Activated CD8-positive, alpha-beta T cell treated with anti-CD3 and anti-CD28 coated beads for 36 hours (primary cell): ENCODE results near the gene ZNF562. TPM values are rescaled to one million over a fixed set of nuclear protein-coding genes. Genes with fewer than 3 reads are reported as not detected.
A peak's percentile ranks its signal among the peaks of the same experiment; 100 is the strongest.

Source experiments
- ATAC-seq: fragments of 200-7000 bp; cut with Tn5 transposase; one replicate; pipeline ENCODE4 v1.10.0; 2021; ENCODE audit warnings: mild to moderate bottlenecking, moderate library complexity
- CTCF ChIA-PET: fragments of 350-600 bp; sonication (Branson Sonifier 250); formaldehyde crosslinking; loops from one replicate; lab custom pipeline; 2021; ENCODE audit warnings: antibody characterized with exemption; lab: Charles Lee
- POLR2A ChIA-PET: fragments of 350-600 bp; sonication (Branson Sonifier 250); formaldehyde crosslinking; loops from one replicate; lab custom pipeline; 2021; ENCODE audit warnings: antibody characterized with exemption; lab: Charles Lee
- DNase-seq: peaks from one replicate; pipeline ENCODE4 v3.0.0-alpha.2; 2020
- H3K27ac Mint-ChIP-seq: one replicate; pipeline ENCODE4 v1.8.0; 2021; ENCODE audit warnings: mild to moderate bottlenecking, mixed read lengths
- H3K27me3 Mint-ChIP-seq: one replicate; pipeline ENCODE4 v1.8.0; 2021; ENCODE audit warnings: mixed read lengths
- H3K36me3 Mint-ChIP-seq: one replicate; pipeline ENCODE4 v1.8.0; 2021; ENCODE audit warnings: low read depth, mixed read lengths
- H3K4me1 Mint-ChIP-seq: one replicate; pipeline ENCODE4 v1.8.0; 2021; ENCODE audit warnings: low read depth, mixed read lengths
- H3K4me3 Mint-ChIP-seq: one replicate; pipeline ENCODE4 v1.8.0; 2021; ENCODE audit warnings: mild to moderate bottlenecking, moderate library complexity, mixed read lengths
- H3K9me3 Mint-ChIP-seq: one replicate; pipeline ENCODE4 v1.8.0; 2021; ENCODE audit warnings: mixed read lengths
- CTCF ChIP-seq: fragments of 200-600 bp; IDR thresholded peaks from one replicate; pipeline ENCODE4 v1.8.0; 2022; ENCODE audit warnings: antibody characterized with exemption, mild to moderate bottlenecking
- intact Hi-C: fragments of 100-400 bp; cut with micrococcal nuclease; formaldehyde crosslinking; loops from one replicate; pipeline ENCODE4 v1.10.0; 2022
- total RNA-seq, 2 experiments: library from RNA; stranded (reverse); gene quantifications; one replicate each; pipeline ENCODE4 v1.2.3, GENCODE V29; 2021

Gene ZNF562
- total RNA-seq, 2 experiments from 2014 or later, result 34.0 to 38.6 TPM

- H3K4me3 Mint-ChIP-seq, result no peak overlapping the region
- CTCF ChIA-PET, result interaction anchor here (1.1 kb wide), 1 partner anchor 23 kb away, joined by 3 read pairs; no protein-coding TSS in a partner anchor
- H3K27ac Mint-ChIP-seq, result no peak overlapping the region
- ATAC-seq (no peak), DNase-seq (no peak)
- peaks cover 74% of the 10 kb centered on the region for H3K36me3 Mint-ChIP-seq
- no peaks in the 10 kb centered on the region for H3K27me3 Mint-ChIP-seq
- intact Hi-C loops, result no loop called here
- POLR2A ChIA-PET, result no interaction called here
- peaks cover 45% of the 10 kb centered on the region for H3K9me3 Mint-ChIP-seq
- TF ChIP-seq CTCF, result no peak
- no peaks in the 10 kb centered on the region for H3K4me1 Mint-ChIP-seq
Measured at GRCh38 chr19:9608912-9609311, 66.0 kb downstream of the ZNF562 start.

GRCh38 chr19:9597027-9597426, 77.9 kb downstream of the ZNF562 start:
- Mint-ChIP-seq H3K4me1 (peaks cover 6% of the 10 kb centered on the region), H3K27ac (peak overlapping the region; percentile 49), H3K4me3 (no peak overlapping the region), H3K9me3 (peaks cover 15% of the 10 kb centered on the region), H3K36me3 (peaks cover 5% of the 10 kb centered on the region), H3K27me3 (peaks cover 3% of the 10 kb centered on the region)
- DNase-seq, result no peak
- ATAC-seq, result peak; percentile 83
- ChIA-PET POLR2A (no interaction called here), CTCF (no interaction called here)
- intact Hi-C loops, result no loop called here
- no peak for TF ChIP-seq CTCF

Other genes starting within 250 kb of the ZNF562 start
- gene ZNF266, start 239.5 kb downstream of the ZNF562 start, total RNA-seq, result 10 to 100 TPM; 23.5 to 26.8 TPM
- under 1 TPM; 0.11 to 0.16 TPM for gene ZNF560, start 176.5 kb downstream of the ZNF562 start, total RNA-seq
- 10 to 100 TPM; 13.5 to 13.6 TPM for gene ZNF426, start 136.5 kb downstream of the ZNF562 start, total RNA-seq
- 10 to 100 TPM; 79.9 to 85.5 TPM for gene ZNF121, start 90.6 kb downstream of the ZNF562 start, total RNA-seq
- gene ZNF561, start 53.9 kb downstream of the ZNF562 start, total RNA-seq, result 10 to 100 TPM; 23.1 to 24.2 TPM
- 1 to 10 TPM; 5.1 to 6.1 TPM for gene ZNF846, start 93.6 kb upstream of the ZNF562 start, total RNA-seq
- gene FBXL12, start 144.0 kb upstream of the ZNF562 start, total RNA-seq, result 10 to 100 TPM; 24.2 to 26.7 TPM
- gene UBL5, start 152.8 kb upstream of the ZNF562 start, total RNA-seq, result 100 to 1,000 TPM; 313 to 321 TPM
- gene PIN1, start 160.2 kb upstream of the ZNF562 start, total RNA-seq, result 10 to 100 TPM; 79.9 to 81.4 TPM